ENCODE data around the gene TERT.

The TERT gene

DNA sequence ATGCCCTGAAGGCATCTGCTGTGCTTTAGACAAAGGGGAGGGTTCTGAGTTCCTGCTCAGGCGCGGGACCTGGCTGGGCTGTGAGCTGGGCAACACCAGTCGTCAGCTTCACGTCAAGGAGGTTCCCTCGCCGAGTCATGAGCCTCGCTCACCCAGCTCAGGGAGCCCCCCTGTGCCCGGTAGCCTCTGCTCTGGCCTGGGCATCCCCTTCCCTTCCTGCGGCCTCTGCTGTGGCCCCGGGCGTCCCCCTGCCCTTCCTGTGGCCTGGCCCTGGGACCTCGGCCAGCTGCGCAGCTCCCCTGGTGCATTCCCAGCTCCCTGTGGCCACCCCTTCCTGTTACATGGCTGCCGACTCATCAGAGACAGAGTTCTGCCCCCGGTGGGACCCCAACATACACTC lies 29.8 kb downstream of the TERT start:
- DNase-seq (ENCODE audit: extremely low read depth in 1 of 2, low read depth in 1 of 2): no peak

DNA sequence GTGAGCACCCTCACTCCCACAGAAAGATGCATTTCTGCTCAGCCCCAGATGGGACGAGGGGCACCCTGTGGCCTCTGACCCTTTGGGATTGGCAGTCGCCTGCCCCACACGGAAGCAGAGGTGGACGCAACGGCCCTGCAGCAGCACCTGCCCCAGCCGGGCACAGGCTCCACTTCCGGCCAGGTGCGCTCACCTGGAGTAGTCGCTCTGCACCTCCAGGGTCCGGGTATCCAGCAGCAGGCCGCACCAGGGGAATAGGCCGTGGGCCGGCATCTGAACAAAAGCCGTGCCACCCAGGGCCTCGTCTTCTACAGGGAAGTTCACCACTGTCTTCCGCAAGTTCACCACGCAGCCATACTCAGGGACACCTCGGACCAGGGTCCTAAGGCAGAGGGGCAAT lies 30.7 kb downstream of the TERT start:
- no peak for DNase-seq (ENCODE audit: extremely low read depth in 1 of 2, low read depth in 1 of 2)

DNA sequence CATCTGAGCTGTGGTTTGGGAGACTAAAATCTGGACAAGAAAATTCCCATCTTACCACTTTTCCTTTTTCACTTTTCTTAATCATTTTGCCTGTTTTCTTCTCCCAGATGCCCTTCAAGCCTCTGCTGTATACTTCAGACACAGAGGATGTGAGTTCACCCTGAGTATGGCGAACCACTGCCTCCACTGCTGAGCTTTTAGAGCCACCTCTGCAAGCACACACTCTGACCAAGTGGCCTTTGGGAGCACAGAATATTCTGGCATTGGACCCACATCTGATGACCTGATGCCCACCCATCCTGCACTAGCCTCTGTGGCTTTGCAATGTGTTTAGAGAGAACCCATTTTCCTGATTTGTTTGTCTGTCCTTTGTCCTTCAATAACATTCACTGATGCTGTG lies 32.5 kb downstream of the TERT start:
- DNase-seq (ENCODE audit: extremely low read depth in 1 of 2, low read depth in 1 of 2): no peak

DNA sequence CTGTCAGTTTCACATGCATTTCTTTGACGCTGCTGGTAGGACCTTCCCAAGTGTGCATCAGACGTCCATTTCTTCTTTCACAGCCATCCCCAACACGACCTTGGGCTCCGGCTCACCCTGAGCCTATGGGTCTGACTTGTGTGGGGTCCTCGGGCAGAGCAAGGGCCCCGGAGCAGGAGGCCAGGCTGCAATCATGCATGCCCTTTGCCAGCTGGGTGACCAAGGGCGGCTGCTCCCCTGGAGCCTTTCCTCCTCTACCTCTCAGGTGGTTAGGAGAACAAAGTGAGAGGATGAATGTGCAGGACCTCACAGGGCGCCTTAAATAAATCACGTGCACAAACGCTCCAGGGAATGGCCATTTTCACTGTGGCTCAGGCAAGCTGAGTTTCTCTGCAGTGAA lies 33.2 kb downstream of the TERT start:
- no peak for DNase-seq (ENCODE audit: extremely low read depth in 1 of 2, low read depth in 1 of 2)

DNA sequence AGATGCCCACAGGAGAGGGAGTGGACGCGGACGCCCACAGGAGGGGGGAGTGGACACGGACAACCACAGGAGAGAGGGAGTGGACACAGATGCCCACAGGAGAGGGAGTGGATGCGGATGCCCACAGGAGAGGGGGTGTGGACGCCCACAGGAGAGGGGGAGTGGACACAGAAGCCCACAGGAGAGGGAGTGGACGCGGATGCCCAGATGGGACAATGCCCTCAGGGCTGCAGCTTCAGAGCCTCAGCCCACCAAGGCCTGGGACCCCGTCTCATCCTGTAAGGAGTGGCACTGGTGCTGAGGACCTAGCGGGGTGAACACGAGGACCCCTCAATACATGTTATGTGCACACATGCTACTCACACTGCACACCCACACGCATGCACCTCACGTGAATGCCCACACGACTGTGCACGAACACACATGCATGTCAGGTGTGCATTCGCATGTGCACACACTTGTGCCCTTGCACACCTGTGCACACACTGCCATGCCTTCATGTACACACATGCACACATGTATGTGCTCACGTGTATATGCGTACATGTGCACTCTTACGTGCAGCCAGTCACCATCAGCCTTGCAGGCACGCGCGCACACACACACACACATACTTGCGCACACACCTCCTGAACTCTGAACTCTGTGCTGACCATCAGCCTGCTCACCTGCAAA lies 34.9 kb downstream of the TERT start:
- no peak for DNase-seq (ENCODE audit: extremely low read depth in 1 of 2, low read depth in 1 of 2)

DNA sequence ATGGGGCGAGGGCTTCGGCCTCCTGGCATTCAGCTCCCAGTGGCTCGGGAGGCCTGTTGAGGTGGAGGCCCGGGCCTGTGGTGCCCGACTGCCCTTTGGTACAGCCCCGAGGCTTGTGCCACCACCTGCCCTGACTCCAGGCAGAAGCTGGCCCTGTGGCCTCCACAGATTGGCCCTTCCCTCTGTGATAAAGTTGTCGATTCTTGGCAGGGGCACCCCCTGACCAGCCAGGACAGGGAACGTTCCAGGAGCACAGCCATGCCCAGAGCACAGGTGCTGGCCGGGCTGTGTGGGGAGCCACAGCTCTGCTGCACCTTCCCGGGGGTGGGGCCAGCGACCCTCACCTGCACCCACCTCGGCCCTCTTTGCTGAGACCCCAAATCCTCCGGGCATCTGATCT lies 37.0 kb downstream of the TERT start:
- no peak for DNase-seq (ENCODE audit: extremely low read depth in 1 of 2, low read depth in 1 of 2)

DNA sequence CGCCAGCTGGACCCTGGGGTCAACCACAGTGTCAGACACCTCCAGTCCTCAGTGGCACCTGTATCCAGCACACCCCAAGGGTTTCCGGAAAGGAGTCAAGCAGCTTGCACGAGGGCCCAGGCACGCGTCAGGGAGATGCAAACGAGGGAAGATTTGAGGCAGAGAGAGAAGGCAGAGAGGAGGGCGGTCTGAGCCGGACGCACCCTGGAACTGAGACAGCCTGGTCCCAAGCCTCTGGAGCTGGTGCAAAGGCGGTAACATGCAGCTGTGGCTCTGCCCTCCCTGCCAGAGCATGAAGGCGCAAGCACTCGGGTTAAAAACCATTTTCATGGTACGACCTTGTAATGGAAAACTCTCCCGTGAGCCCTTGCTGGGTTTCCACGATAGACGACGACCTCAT lies 37.5 kb downstream of the TERT start:
- DNase-seq (ENCODE audit: extremely low read depth in 1 of 2, low read depth in 1 of 2): no peak

DNA sequence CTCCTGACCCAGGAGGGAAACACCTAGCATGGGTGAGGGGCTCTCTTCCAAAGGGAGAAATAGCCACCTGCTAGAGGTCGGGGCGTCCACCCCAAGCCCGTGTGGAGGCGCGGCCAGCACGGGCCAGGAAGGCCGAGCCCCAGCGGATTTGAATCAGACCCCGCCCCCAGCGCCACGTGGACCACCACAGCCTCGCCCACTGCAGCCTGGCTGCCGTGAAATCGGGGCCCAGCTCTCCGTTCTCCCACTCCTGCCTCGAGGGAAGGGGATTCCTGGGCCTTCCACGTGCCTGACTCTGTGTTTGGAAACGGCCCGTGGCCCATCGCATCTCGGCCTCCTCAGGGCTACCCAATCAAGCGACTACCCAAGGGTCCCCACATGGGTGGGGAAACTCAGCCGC lies 38.1 kb downstream of the TERT start:
- DNase-seq (ENCODE audit: extremely low read depth in 1 of 2, low read depth in 1 of 2): no peak

DNA sequence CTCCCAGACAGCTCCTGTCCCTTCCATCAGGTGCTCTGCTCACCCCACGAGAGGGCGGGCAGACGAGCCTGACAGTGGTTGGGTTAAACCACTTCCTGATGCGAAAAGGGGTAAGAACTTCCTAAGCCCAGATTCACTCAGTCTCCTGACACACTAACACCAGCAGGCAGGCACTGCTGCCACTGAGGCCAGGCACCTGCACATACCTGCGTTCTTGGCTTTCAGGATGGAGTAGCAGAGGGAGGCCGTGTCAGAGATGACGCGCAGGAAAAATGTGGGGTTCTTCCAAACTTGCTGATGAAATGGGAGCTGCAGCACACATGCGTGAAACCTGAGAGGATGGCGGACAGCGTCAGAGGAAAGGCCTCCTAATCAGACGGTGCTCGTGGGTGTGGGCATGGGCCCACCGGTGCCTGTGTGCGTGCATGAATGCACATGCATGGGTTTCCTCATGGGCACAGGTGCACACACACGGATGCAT lies 39.7 kb downstream of the TERT start:
- peak; percentile 15 to 30 for DNase-seq (ENCODE audit: extremely low read depth in 1 of 2, low read depth in 1 of 2)

DNA sequence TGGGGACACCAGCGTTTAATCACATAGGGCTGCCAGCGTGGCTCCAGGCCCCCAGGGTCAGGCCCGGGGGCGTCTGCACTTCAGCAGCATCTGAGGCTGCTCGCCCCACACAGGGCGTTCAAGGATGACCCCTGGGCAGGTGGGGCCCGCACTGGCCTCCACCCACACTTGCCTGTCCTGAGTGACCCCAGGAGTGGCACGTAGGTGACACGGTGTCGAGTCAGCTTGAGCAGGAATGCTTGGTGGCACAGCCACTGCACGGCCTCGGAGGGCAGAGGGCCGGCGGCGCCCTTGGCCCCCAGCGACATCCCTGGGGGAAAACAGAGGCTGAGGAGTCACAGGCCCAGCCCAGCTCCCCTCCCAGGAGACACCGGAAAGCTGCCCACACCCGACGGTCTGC lies 40.7 kb downstream of the TERT start:
- no peak for DNase-seq (ENCODE audit: extremely low read depth in 1 of 2, low read depth in 1 of 2)

DNA sequence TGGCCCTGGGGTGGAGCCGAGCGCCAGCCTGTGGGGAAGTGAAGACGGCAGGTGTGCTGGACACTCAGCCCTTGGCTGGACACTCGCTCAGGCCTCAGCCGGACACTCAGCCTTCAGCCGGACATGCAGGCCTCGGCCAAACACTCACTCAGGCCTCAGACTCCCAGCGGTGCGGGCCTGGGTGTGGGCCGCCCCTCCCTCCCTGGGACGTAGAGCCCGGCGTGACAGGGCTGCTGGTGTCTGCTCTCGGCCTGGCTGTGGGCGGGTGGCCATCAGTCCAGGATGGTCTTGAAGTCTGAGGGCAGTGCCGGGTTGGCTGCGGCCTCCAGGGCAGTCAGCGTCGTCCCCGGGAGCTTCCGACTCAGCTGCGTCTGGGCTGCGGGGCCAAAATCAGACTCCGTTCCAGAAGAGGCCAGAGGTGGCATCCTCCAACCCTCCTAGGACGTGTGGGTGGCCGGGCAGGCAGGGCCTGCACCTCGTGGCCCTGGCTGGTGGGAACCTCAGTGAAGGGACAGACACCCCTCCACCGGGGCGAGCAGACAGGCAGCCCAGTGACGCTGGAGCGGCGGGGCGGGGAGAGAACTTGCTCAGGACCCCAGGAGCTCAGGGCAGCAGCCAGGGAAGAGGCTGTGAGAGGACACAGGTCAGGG lies 41.3 kb downstream of the TERT start:
- no peak for DNase-seq (ENCODE audit: extremely low read depth in 1 of 2, low read depth in 1 of 2)

DNA sequence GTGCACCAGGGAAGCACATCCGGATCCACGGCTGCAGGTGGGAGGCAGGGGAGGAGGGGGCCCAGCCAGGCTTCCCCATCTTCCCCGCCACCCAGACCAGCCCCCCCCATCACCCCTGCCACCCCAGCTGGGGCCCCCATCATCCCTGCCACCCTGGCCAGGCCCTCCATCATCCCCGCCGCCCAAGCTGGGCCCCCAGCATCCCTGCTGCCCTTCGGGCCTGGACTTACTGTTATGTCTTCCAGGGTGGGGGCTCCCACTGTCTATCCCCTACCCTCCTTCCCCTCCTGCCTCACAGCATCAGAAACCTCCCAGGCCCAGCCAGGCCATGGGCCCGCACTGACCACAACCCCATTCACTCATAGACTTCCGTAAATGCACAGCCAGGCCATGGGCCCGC lies 42.2 kb downstream of the TERT start:
- DNase-seq (ENCODE audit: extremely low read depth in 1 of 2, low read depth in 1 of 2): no peak

DNA sequence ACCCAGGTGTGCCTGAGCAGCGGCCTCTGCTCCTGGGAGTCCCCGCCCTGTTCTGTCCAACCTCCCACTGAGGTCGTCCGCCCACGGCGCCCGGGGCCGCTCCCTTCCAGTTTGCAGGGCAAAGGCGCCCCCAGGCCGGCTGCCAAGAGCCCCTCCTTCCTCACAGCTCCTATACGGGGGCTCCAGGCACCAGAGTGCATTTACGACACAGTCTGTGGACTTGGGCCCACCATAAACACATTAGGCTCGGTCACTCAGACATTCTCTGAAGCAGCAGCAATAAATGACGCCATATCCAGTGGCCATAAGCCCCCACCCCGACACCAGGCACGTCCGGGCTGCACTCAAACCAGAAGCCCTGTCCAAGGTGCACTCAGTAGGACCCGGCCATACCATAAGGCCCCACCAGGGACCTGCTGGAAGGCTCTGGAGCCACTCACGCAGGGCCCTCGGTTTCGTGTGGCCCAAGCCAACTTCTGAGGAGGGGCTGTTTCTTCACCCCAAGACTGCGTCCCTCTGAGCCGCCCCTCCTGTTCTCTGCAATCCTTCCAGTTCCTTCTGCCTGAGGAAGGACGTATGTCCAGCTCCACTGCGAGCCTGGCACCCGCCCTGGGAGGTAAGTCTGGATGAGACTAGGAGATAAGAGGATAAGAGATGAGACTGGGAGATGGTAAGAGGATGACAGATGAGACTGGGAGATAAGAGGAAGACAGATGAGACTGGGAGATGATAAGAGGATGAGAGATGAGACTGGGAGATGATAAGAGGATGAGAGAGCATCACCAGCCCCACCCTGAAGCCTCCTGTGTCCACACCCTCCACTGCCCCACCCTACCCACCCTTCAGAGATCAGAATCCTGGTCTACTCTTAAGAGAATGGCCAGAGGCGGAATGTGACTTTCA lies 42.9 kb downstream of the TERT start:
- DNase-seq (ENCODE audit: extremely low read depth in 1 of 2, low read depth in 1 of 2): no peak

DNA sequence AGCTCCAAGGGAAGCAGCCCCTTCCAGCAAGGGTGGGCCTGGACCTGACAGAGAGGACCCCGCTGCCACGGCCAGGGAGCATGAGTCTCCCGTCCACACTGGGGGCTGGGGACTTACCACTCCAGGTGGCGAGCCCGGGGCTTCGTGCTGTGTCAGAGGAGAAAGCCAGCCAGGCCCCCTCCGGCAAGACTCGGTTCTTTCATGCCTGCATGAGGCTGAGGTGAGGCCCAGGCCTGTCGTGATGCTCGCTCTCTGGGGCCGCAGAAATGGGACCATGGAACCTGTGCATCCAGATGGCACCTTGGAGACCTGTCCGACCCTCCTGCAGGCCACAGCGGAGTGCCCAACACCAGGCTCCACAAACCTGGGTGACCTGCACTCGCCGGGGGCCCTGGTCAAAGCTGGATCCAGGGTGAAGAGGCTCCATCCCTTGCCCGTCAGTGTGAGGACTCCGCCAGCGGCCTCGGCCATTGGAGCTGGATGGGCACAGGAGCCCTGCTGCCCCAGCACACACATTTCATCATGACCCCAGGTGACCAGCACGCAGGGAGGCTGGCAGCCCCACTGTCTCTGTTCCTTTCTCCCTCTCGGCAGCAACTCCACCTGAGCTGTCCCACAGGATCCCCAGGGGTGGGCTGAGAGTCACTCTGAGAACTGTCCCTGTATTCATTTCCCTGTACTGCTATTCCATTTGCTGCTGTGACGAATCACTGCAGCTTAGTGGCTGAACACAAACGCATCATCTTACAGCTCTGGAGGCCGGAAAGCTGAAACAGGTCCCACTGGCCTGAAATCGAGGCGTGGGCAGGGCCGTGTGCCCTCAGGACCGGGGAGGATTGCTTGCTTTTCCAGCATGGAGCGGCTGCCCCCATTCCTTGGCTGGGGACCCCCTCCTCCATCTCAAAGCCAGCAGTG lies 45.2 kb downstream of the TERT start:
- DNase-seq (ENCODE audit: extremely low read depth in 1 of 2, low read depth in 1 of 2): no peak

DNA sequence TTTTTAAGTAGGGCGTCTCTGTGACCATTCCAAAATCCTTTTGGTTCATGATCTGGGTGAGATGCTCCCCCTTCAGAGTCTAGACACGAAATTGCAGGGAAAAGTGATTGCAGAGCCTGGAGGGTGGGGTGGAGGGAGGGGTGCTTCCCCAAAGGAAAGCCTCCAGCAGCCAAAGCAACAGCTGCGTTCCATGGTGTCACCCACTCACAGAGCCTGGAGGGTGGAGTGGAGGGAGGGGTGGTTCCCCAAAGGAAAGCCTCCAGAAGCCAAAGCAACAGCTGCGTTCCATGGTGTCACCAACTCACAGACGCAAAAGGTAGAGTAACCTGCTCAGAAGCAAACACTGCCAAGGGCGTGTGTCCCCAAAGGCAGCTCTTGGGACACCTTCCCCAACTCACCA lies 47.1 kb downstream of the TERT start:
- no peak for DNase-seq (ENCODE audit: extremely low read depth in 1 of 2, low read depth in 1 of 2)

DNA sequence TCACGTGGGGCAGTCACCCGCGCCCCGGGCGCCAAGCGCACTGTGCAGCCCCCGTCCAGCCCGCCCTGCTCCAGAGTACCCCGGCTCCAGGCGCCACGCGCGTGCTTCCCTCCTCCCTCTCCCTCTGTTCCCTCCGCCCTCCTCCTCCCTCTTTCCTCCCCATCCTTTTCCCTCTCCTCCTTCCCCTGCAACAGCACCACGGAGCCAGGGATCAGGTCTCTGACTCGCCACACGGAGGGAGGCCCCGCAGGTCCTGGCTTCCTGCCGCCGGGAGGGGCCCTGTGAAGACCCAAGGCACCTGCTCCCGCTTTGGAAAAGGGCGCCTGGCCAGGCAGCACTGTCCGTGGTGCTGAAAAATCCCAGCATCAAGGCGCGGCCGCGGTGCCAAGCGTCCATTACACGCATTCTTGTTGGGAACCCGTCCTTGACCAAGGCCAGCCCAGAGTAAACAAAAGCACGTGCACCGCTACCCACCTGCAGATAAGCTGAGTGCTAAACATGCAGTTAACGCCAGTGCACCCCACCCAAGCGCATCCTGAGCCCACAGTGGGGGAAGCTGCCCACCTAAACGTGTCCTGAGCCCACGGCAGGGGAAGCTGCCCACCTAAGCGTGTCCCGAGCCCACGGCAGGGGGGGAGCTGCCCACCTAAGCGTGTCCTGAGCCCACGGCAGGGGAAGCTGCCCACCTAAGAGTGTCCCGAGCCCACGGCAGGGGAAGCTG lies 48.0 kb downstream of the TERT start:
- DNase-seq (ENCODE audit: extremely low read depth in 1 of 2, low read depth in 1 of 2): no peak

DNA sequence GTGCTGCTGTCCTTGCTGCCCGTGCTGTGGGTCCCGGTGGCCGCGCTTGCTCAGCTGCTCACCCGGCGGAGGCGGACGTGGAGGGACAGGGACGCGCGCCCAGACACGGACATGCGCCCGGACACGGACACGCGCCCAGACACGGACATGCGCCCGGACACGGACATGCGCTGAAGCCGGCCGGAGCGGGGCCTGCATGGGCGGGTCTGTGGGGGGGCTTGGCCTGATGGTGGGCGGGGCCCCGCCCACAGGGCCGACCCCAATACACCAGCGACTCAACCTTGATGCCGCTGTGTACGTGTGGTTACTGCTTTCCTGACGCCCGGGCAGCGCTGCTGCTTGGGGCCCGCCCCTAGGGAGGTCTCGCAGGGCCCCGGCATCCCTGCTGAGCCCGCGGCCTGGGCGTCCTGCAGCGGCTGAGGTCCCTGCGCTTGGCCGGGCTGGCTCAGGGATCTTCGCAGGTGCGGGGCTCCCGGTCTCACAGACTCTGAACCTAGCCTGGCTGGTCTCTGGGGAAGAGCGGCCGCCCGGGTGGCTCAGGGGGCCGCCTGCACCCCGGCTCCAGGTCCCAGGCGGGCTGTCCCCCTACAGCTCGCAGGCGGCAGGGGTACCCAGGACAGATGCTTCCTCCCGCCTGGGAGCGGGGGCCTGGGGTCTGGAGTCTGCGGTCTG lies 48.8 kb downstream of the TERT start:
- no peak for DNase-seq (ENCODE audit: extremely low read depth in 1 of 2, low read depth in 1 of 2)

DNA sequence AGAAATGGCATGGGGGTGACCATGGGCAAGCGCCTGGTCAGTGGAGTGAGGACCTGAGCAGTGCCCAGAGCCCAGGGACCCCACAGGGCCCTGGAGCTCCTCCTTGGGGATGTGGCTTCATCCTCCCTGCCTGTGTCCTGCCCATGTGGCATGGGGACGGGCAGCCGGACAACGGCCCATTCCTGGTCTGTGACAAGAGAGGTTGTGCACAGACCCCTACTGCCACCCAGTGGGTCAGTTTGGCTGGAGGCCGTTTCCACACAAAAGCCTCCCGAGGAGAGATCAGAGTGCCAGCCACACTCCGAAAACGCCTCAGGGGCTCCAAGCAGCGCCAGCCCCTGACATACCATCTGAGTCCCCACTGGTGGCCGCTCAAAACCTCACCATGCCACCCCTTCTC lies 49.9 kb downstream of the TERT start:
- DNase-seq (ENCODE audit: extremely low read depth in 1 of 2, low read depth in 1 of 2): no peak

DNA sequence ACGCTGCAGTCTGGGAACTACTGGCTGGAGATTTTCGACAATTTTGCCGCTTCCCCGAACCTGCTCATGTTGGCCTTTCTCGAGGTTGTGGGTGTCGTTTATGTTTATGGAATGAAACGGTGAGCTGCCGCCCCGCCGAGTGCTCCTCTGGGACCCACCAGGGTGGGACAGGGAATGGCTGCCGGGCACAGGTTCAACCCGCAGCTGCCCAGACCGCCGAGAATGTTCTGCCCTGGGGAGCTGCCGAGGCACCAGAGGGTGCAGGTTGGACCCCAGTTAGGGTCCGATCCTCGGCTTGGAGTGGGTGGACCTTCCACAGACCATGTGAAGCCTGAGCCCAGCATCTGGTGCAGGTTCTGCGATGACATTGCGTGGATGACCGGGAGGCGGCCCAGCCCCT lies 50.6 kb downstream of the TERT start:
- no peak for DNase-seq (ENCODE audit: extremely low read depth in 1 of 2, low read depth in 1 of 2)
